Gastrocnemius medialis (tissue), 4 donors: ENCODE data around the gene ACSL6.

Experiments
- CTCF ChIP-seq, 5 experiments: fragments of 450-650 bp in 3 of 5; fragments of 200-600 bp in 2 of 5; sonication (generic) in 2 of 5; IDR thresholded peaks in 4 of 5; conservative IDR thresholded peaks in 1 of 5; 1 replicate in 4 of 5; 2 replicates in 1 of 5; pipeline ENCODE4 v1.5.1; 2016 to 2019; ENCODE audit warnings: antibody characterized with exemption in 5 of 5, mild to moderate bottlenecking in 3 of 5, moderate library complexity in 3 of 5
- POLR2A ChIP-seq, 2 donors: fragments of 450-650 bp; IDR thresholded peaks; one replicate each; pipeline ENCODE4 v1.6.1; 2017; ENCODE audit warnings: antibody characterized with exemption in 2 of 2, mild to moderate bottlenecking in 2 of 2, moderate library complexity in 2 of 2

- TF ChIP-seq POLR2A (IDR thresholded peaks at IDR 0.05) (no peak), CTCF (IDR thresholded peaks at IDR 0.05 in 4 of 5, conservative IDR thresholded peaks at IDR 0.05 in 1 of 5) (no peak)
Measured at GRCh38 chr5:131959136-131959535, 52.3 kb downstream of the ACSL6 start.
